HCT116 (cell line): ENCODE measurements around the gene GNG7. TPM values are rescaled to one million over a fixed set of nuclear protein-coding genes. Genes with fewer than 3 reads are reported as not detected.
A peak's percentile ranks its signal among the peaks of the same experiment; 100 is the strongest.

Source experiments
- ATAC-seq: fragments of 200-7000 bp; cut with Tn5 transposase; 2 replicates; pipeline ENCODE4 v1.9.1; 2020; ENCODE audit warnings: mild to moderate bottlenecking, moderate library complexity
- BruUV-seq: library from RNA; stranded (reverse); fragments of 400-500 nt; replicated peaks from 2 replicates; lab custom pipeline; 2021; lab: Mats Ljungman, UMichigan
- CTCF ChIA-PET: fragments of 300-600 bp; sonication (Branson Sonifier 250); formaldehyde crosslinking; loops from one replicate; lab custom pipeline; 2021; ENCODE audit warnings: antibody characterized with exemption; lab: Charles Lee
- POLR2A ChIA-PET: fragments of 300-600, 350-600 bp; sonication (Branson Sonifier 250); formaldehyde crosslinking; loops from one replicate; lab custom pipeline; 2021; ENCODE audit warnings: antibody characterized with exemption; lab: Charles Lee
- RAD21 ChIA-PET, 2 experiments: fragments of 300-600 bp; sonication (Branson Sonifier 250); formaldehyde crosslinking; loops; one replicate each; lab custom pipeline; 2023; ENCODE audit warnings: low total read pairs in 2 of 2; ENCODE audit not compliant: uncharacterized antibody in 2 of 2, unreplicated experiment in 2 of 2, low non-redundant PET in 1 of 2; lab: Charles Lee
- DNase-seq: peaks from one replicate; pipeline ENCODE4 v3.0.0-alpha.2; 2010; ENCODE audit warnings: low read depth, low spot score
- H2AFZ ChIP-seq: fragments of 200-600 bp; shearing (Covaris generic), sonication (generic); 2 replicates; pipeline ENCODE4 v1.6.1; 2017; ENCODE audit warnings: low read depth, mixed run types, mixed read lengths, antibody characterized with exemption, low read length; ENCODE audit not compliant: poor library complexity, severe bottlenecking
- H3K27ac ChIP-seq: 2 replicates; pipeline ENCODE4 v1.5.1; 2012; ENCODE audit warnings: low read depth, low read length
- H3K27me3 ChIP-seq: fragments of 200-600 bp; sonication (generic); 2 replicates; pipeline ENCODE4 v1.6.1; 2016; ENCODE audit warnings: mixed run types, low read length, mixed read lengths; ENCODE audit not compliant: insufficient read depth
- H3K36me3 ChIP-seq, 2 experiments: fragments of 200-500 bp in 1 of 2; fragments of 200-600 bp in 1 of 2; sonication (Bioruptor generic) in 1 of 2; sonication (generic) in 1 of 2; 2 replicates each; pipeline versions ENCODE4 v1.5.1 to v1.6.1; 2014 to 2016; ENCODE audit warnings: low read length in 2 of 2, inconsistent platforms in 1 of 2, mixed read lengths in 1 of 2, mixed run types in 1 of 2; ENCODE audit not compliant: insufficient read depth in 2 of 2, control insufficient read depth in 1 of 2
- H3K4me1 ChIP-seq, 2 experiments: fragments of 200-600 bp in 1 of 2; sonication (generic) in 1 of 2; 2 replicates each; pipeline versions ENCODE4 v1.5.1 to v1.6.1; 2012 to 2017; ENCODE audit warnings: low read length in 2 of 2, inconsistent platforms in 1 of 2, mild to moderate bottlenecking in 1 of 2, mixed read lengths in 1 of 2, mixed run types in 1 of 2, moderate library complexity in 1 of 2; ENCODE audit not compliant: insufficient read depth in 2 of 2, control insufficient read depth in 1 of 2
- H3K4me2 ChIP-seq: fragments of 200-600 bp; sonication (generic); 2 replicates; pipeline ENCODE4 v1.6.1; 2017; ENCODE audit warnings: mixed run types, low read length, mixed read lengths
- H3K4me3 ChIP-seq, 2 experiments: fragments of 200-600 bp in 1 of 2; sonication (generic) in 1 of 2; replicated peaks in 1 of 2; 2 replicates each; pipeline ENCODE4 v1.5.1; 2011 to 2016; ENCODE audit warnings: low read length in 2 of 2, control low read depth in 1 of 2, low read depth in 1 of 2, mild to moderate bottlenecking in 1 of 2, mixed read lengths in 1 of 2, mixed run types in 1 of 2
- H3K79me2 ChIP-seq: fragments of 200-600 bp; sonication (generic); 2 replicates; pipeline ENCODE4 v1.6.1; 2017; ENCODE audit warnings: mild to moderate bottlenecking, mixed run types, low read length, moderate library complexity, mixed read lengths; ENCODE audit not compliant: insufficient read depth
- H3K9ac ChIP-seq: fragments of 200-600 bp; sonication (generic); 2 replicates; pipeline ENCODE4 v1.6.1; 2016; ENCODE audit warnings: low read length, mixed read lengths
- H3K9me2 ChIP-seq: fragments of 200-600 bp; sonication (generic), shearing (Covaris generic); 2 replicates; pipeline ENCODE4 v1.6.1; 2017; ENCODE audit warnings: mixed run types, mild to moderate bottlenecking, moderate library complexity; ENCODE audit not compliant: insufficient read depth
- H3K9me3 ChIP-seq, 2 experiments: fragments of 200-500 bp in 1 of 2; fragments of 200-600 bp in 1 of 2; sonication (Bioruptor generic) in 1 of 2; sonication (generic) in 1 of 2; 2 replicates each; pipeline ENCODE4 v1.6.1; 2014 to 2017; ENCODE audit warnings: low read length in 2 of 2, mixed read lengths in 2 of 2, inconsistent platforms in 1 of 2, low read depth in 1 of 2, mild to moderate bottlenecking in 1 of 2, mixed run types in 1 of 2, moderate library complexity in 1 of 2; ENCODE audit not compliant: control insufficient read depth in 1 of 2, insufficient read depth in 1 of 2
- H4K20me1 ChIP-seq: fragments of 200-600 bp; sonication (generic), shearing (Covaris generic); 2 replicates; pipeline ENCODE4 v1.6.1; 2017; ENCODE audit warnings: mixed run types, mild to moderate bottlenecking, moderate library complexity; ENCODE audit not compliant: insufficient read depth
- ELF1 ChIP-seq: IDR thresholded peaks from 2 replicates; pipeline ENCODE4 v1.6.1; 2012; ENCODE audit warnings: low read depth, borderline replicate concordance
- FOSL1 ChIP-seq: IDR thresholded peaks from 2 replicates; pipeline ENCODE4 v1.6.1; 2012; ENCODE audit warnings: low read depth
- POLR2A ChIP-seq: IDR thresholded peaks from 2 replicates; pipeline ENCODE4 v1.7.0; 2011; ENCODE audit warnings: borderline replicate concordance; ENCODE audit not compliant: insufficient read depth, insufficient read length; ENCODE audit errors: extremely low read depth
- POLR2AphosphoS5 ChIP-seq: IDR thresholded peaks from 2 replicates; pipeline ENCODE4 v1.6.1; 2011; ENCODE audit warnings: mild to moderate bottlenecking, low read depth, low read length, moderate library complexity
- RAD21 ChIP-seq: IDR thresholded peaks from 2 replicates; pipeline ENCODE4 v1.6.1; 2012; ENCODE audit warnings: low read depth, mild to moderate bottlenecking
- TCF7L2 ChIP-seq: IDR thresholded peaks from 2 replicates; pipeline ENCODE4 v1.7.0; 2011; ENCODE audit warnings: borderline replicate concordance, inconsistent platforms; ENCODE audit not compliant: insufficient read depth, insufficient read length; ENCODE audit errors: extremely low read depth
- YY1 ChIP-seq: IDR thresholded peaks from 2 replicates; pipeline ENCODE4 v1.6.1; 2011; ENCODE audit warnings: low read length, low read depth, moderate library complexity, mild to moderate bottlenecking; ENCODE audit not compliant: insufficient replicate concordance; ENCODE audit errors: extremely low read depth
- ZFX ChIP-seq: fragments of 450-650 bp; IDR thresholded peaks from 2 replicates; pipeline ENCODE4 v1.6.1; 2017
- intact Hi-C: fragments of 100-400 bp; cut with micrococcal nuclease; formaldehyde crosslinking; loops from 2 replicates; pipeline ENCODE4 v1.10.0; 2022
- total RNA-seq: library from RNA; stranded (reverse); gene quantifications from one replicate; pipeline ENCODE4 v1.2.1, GENCODE V29; 2021; ENCODE audit not compliant: unreplicated experiment
- TF ChIP-seq, protein P1 (sequence below), 3 experiments: fragments of 200-600 bp in 1 of 3; sonication (generic) in 1 of 3; IDR thresholded peaks in 2 of 3; conservative IDR thresholded peaks in 1 of 3; 2 replicates each; pipeline ENCODE4 v1.5.1; 2012 to 2017; ENCODE audit warnings: low read depth in 2 of 3, low read length in 2 of 3, antibody characterized with exemption in 1 of 3, borderline replicate concordance in 1 of 3, control low read depth in 1 of 3, mild to moderate bottlenecking in 1 of 3, mixed read lengths in 1 of 3, mixed run types in 1 of 3, moderate library complexity in 1 of 3; ENCODE audit not compliant: insufficient read depth in 1 of 3
- TF ChIP-seq, protein P2 (sequence below): IDR thresholded peaks from 2 replicates; pipeline ENCODE4 v1.6.1; 2012

GNG7 gene
- total RNA-seq, 1 experiment from 2014 or later, result 11.3 TPM

DNA sequence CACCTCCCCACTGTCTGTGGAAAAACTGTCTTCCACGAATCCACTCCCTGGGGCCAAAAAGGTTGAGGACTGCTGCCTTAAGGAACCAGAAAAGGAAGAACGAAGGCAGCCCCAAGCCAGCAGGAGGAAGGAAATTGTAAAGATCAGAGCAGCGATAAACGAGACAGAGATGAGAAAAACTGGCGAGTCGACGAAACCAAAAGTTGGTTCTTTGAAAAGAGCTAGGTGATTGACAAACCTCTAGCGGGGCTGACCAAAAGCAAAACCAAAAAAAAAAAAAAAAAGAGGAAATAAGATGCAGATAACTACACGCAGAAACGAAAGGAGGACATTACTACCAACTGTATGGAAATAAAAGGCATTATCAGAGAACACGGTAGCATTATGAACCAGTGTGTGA is 149.6 kb downstream of the GNG7 start:
- Histone ChIP-seq H3K9ac (peak overlapping the region; percentile 36), H3K27ac (peak overlapping the region; percentile 15; the same call in 1 of the 2 replicates), H3K4me2 (peak overlapping the region; percentile 74), H3K9me2 (no peaks in the 10 kb centered on the region), H3K4me3 (peak overlapping the region; percentile 31 to 44), H3K79me2 (no peaks in the 10 kb centered on the region), H3K27me3 (no peaks in the 10 kb centered on the region), H3K36me3 (no peaks in the 10 kb centered on the region), H3K9me3 (no peaks in the 10 kb centered on the region; a peak in 1 of 4 replicates), H3K4me1 (peaks cover 28 to 43% of the 10 kb centered on the region in 2 experiments), H2AFZ (peak overlapping the region; percentile 37), H4K20me1 (no peaks in the 10 kb centered on the region)
- POLR2A ChIA-PET, result interaction anchor here (0.6 to 1.0 kb wide), 2 partner anchors 9 to 11 kb away, joined by 3 to 6 read pairs; no protein-coding TSS in a partner anchor
- no peak for DNase-seq
- RAD21 ChIA-PET, result no interaction called here
- CTCF ChIA-PET, result no interaction called here
- no peak for TF ChIP-seq ZFX
- no peak for TF ChIP-seq RAD21
- no peak for TF ChIP-seq FOSL1
- TF ChIP-seq ELF1, result no peak
- no peak for TF ChIP-seq POLR2AphosphoS5
- ATAC-seq, result no peak
- no TSS peak for BruUV-seq
- intact Hi-C loops, result no loop called here

DNA sequence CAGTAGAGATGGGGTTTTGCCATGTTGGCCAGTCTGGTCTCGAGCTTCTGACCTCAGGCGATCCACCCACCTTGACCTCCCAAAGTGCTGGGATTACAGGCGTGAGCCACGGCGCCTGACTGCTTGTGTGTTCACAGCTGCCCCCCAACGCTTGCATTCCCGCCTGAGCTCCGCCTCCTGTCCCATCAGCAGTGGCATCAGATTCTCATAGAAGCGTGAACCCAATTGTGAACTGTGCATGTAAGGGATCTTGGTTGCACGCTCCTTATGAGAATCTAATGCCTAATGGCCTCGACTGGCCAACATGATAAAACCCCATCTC is 150.7 kb downstream of the GNG7 start:
- Histone ChIP-seq H3K4me2 (no peak overlapping the region), H3K79me2 (no peaks in the 10 kb centered on the region), H3K27ac (no peak overlapping the region), H4K20me1 (no peaks in the 10 kb centered on the region), H3K4me3 (no peak overlapping the region)
- RAD21 ChIA-PET, result no interaction called here
- CTCF ChIA-PET, result no interaction called here
- no peak for ATAC-seq
- TF ChIP-seq POLR2A (no peak), TCF7L2 (no peak), YY1 (no peak)
- TF ChIP-seq, protein P1, sequence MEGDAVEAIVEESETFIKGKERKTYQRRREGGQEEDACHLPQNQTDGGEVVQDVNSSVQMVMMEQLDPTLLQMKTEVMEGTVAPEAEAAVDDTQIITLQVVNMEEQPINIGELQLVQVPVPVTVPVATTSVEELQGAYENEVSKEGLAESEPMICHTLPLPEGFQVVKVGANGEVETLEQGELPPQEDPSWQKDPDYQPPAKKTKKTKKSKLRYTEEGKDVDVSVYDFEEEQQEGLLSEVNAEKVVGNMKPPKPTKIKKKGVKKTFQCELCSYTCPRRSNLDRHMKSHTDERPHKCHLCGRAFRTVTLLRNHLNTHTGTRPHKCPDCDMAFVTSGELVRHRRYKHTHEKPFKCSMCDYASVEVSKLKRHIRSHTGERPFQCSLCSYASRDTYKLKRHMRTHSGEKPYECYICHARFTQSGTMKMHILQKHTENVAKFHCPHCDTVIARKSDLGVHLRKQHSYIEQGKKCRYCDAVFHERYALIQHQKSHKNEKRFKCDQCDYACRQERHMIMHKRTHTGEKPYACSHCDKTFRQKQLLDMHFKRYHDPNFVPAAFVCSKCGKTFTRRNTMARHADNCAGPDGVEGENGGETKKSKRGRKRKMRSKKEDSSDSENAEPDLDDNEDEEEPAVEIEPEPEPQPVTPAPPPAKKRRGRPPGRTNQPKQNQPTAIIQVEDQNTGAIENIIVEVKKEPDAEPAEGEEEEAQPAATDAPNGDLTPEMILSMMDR (IDR thresholded peaks at IDR 0.05 in 2 of 3, conservative IDR thresholded peaks at IDR 0.05 in 1 of 3; ENCODE audit: borderline replicate concordance in 1 of 3, insufficient read depth in 1 of 3, low read depth in 2 of 3, low read length in 2 of 3), result no peak
- TF ChIP-seq, protein P2, sequence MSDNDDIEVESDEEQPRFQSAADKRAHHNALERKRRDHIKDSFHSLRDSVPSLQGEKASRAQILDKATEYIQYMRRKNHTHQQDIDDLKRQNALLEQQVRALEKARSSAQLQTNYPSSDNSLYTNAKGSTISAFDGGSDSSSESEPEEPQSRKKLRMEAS, result no peak
- TF ChIP-seq, all 23 proteins: peak for 0
- no peaks in the 10 kb centered on the region for H3K9me2 ChIP-seq
- H3K9ac ChIP-seq, result no peak overlapping the region
- no peak overlapping the region for H2AFZ ChIP-seq
- no peaks in the 10 kb centered on the region for H3K36me3 ChIP-seq
- POLR2A ChIA-PET, result interaction anchor here (0.6 kb wide), 1 partner anchor 9 kb away, joined by 3 read pairs; no protein-coding TSS in a partner anchor
- H3K27me3 ChIP-seq, result no peaks in the 10 kb centered on the region
- peaks cover 28 to 49% of the 10 kb centered on the region in 2 experiments for H3K4me1 ChIP-seq
- intact Hi-C loops, result no loop called here
- no TSS peak for BruUV-seq
- H3K9me3 ChIP-seq, result no peaks in the 10 kb centered on the region; a peak in 1 of 4 replicates
- DNase-seq, result no peak
